GM21825 (cell line): Measurements from ENCODE around the gene RFC2.
A peak's percentile ranks its signal among the peaks of the same experiment; 100 is the strongest.
"Not testable (repeated sequence)": the region's sequence is repeated elsewhere in the genome, so short reads cannot be mapped to it uniquely, and the experiment has no call there.

Experiments used
- ATAC-seq: cut with Tn5 transposase; IDR thresholded peaks from one replicate; pipeline ENCODE4 v1.9.1; 2021; ENCODE audit warnings: mild to moderate bottlenecking, moderate library complexity; ENCODE audit not compliant: unreplicated experiment

The RFC2 gene

GRCh38 chr7:74252893-74253292 lies 1.3 kb downstream of the RFC2 start:
- no peak for ATAC-seq

- not testable (repeated sequence) for ATAC-seq
These were observed 5.1 kb downstream of the RFC2 start for GRCh38 chr7:74249058-74249457.

GRCh38 chr7:74248156-74248555 lies 6.0 kb downstream of the RFC2 start:
- no peak for ATAC-seq

- no peak for ATAC-seq
These were observed 7.7 kb downstream of the RFC2 start for GRCh38 chr7:74246497-74246896.

GRCh38 chr7:74242122-74242443 lies 12.1 kb downstream of the RFC2 start:
- no peak for ATAC-seq

GRCh38 chr7:74240482-74240881 lies 13.7 kb downstream of the RFC2 start:
- no peak for ATAC-seq

GRCh38 chr7:74236284-74236683 lies 17.9 kb downstream of the RFC2 start:
- ATAC-seq = no peak

- no peak for ATAC-seq
These were observed 18.5 kb downstream of the RFC2 start for GRCh38 chr7:74235518-74236268.

GRCh38 chr7:74233655-74234285 lies 20.4 kb downstream of the RFC2 start:
- ATAC-seq = no peak

- ATAC-seq = peak; percentile 67
These were observed 23.0 kb downstream of the RFC2 start for GRCh38 chr7:74231232-74231590.

GRCh38 chr7:74230446-74231231 lies 23.6 kb downstream of the RFC2 start:
- peak; percentile 4 for ATAC-seq

GRCh38 chr7:74228951-74229900 lies 25.0 kb downstream of the RFC2 start:
- ATAC-seq = no peak

- ATAC-seq = no peak
These were observed 27.6 kb downstream of the RFC2 start for GRCh38 chr7:74226633-74227032.

- ATAC-seq = no peak
These were observed 28.8 kb downstream of the RFC2 start for GRCh38 chr7:74225400-74225799.

GRCh38 chr7:74224907-74225306 lies 29.3 kb downstream of the RFC2 start:
- not testable (repeated sequence) for ATAC-seq

- no peak for ATAC-seq
These were observed 29.7 kb downstream of the RFC2 start for GRCh38 chr7:74224511-74224832.

- ATAC-seq = no peak
These were observed 30.3 kb downstream of the RFC2 start for GRCh38 chr7:74223711-74224510.

- ATAC-seq = no peak
These were observed 31.1 kb downstream of the RFC2 start for GRCh38 chr7:74222851-74223710.

GRCh38 chr7:74221713-74222112 lies 32.5 kb downstream of the RFC2 start:
- ATAC-seq = no peak
